Hepatocyte (in vitro differentiated cells): ENCODE data around the gene ZNF91. TPM values are rescaled to one million over a fixed set of nuclear protein-coding genes. Genes with fewer than 3 reads are reported as not detected.
"Not testable (repeated sequence)": the region's sequence is repeated elsewhere in the genome, so short reads cannot be mapped to it uniquely, and the experiment has no call there.

Source experiments
- DNase-seq: peaks from one replicate; pipeline ENCODE4 v3.0.0-alpha.2; 2016; ENCODE audit warnings: low spot score
- H2AFZ ChIP-seq: fragments of 200-600 bp; sonication (generic); 2 replicates; pipeline ENCODE4 v1.6.0; 2016; ENCODE audit warnings: antibody characterized with exemption, mild to moderate bottlenecking
- H3K27ac ChIP-seq: fragments of 200-600 bp; sonication (generic); 2 replicates; pipeline ENCODE4 v1.5.1; 2016; ENCODE audit warnings: mild to moderate bottlenecking
- H3K27me3 ChIP-seq: fragments of 200-600 bp; sonication (generic); 2 replicates; pipeline ENCODE4 v1.6.1; 2016
- H3K36me3 ChIP-seq: fragments of 200-600 bp; sonication (generic); replicated peaks from 2 replicates; pipeline ENCODE4 v1.5.1; 2016; ENCODE audit warnings: low read depth; ENCODE audit not compliant: insufficient read depth
- H3K4me1 ChIP-seq: fragments of 200-600 bp; sonication (generic); 2 replicates; pipeline ENCODE4 v1.5.1; 2016; ENCODE audit warnings: mild to moderate bottlenecking, moderate library complexity; ENCODE audit not compliant: insufficient read depth
- H3K4me2 ChIP-seq: fragments of 200-600 bp; sonication (generic); 2 replicates; pipeline ENCODE4 v1.6.0; 2016
- H3K4me3 ChIP-seq: fragments of 200-600 bp; sonication (generic); 2 replicates; pipeline ENCODE4 v1.5.1; 2016; ENCODE audit warnings: mild to moderate bottlenecking
- H3K79me2 ChIP-seq: fragments of 200-600 bp; sonication (generic); 2 replicates; pipeline ENCODE4 v1.6.0; 2017; ENCODE audit warnings: mild to moderate bottlenecking
- H3K9me2 ChIP-seq: fragments of 200-600 bp; sonication (generic); replicated peaks from 2 replicates; pipeline ENCODE4 v1.6.0; 2017; ENCODE audit warnings: mild to moderate bottlenecking; ENCODE audit not compliant: insufficient read depth
- H3K9me3 ChIP-seq: fragments of 200-600 bp; sonication (generic); 2 replicates; pipeline ENCODE4 v1.5.1; 2016; ENCODE audit warnings: low read depth, mild to moderate bottlenecking
- H4K20me1 ChIP-seq: fragments of 200-600 bp; sonication (generic); 2 replicates; pipeline ENCODE4 v1.6.0; 2016; ENCODE audit warnings: mild to moderate bottlenecking; ENCODE audit not compliant: insufficient read depth, poor library complexity, severe bottlenecking
- EZH2 ChIP-seq: fragments of 200-600 bp; sonication (generic); IDR thresholded peaks from 2 replicates; pipeline ENCODE4 v1.6.1; 2016; ENCODE audit warnings: antibody characterized with exemption, mild to moderate bottlenecking, borderline replicate concordance
- EZH2phosphoT487 ChIP-seq: fragments of 200-600 bp; sonication (generic); IDR thresholded peaks from one replicate; pipeline ENCODE4 v1.6.1; 2018; ENCODE audit warnings: antibody characterized with exemption, mild to moderate bottlenecking, low read depth, moderate library complexity; ENCODE audit not compliant: unreplicated experiment, severe bottlenecking
- WGBS: methylation state at CpG from one replicate; pipeline ENCODE4 v1.1.6; 2016; ENCODE audit warnings: low lambda C conversion rate; ENCODE audit errors: missing lambda C conversion rate; 5-methylcytosine and 5-hydroxymethylcytosine counted together
- polyA plus RNA-seq: library from polyadenylated mRNA; unstranded; fragments of >200 nt; fragmentation: Nextera tagmentation; extraction: Ambion mirVana; gene quantifications from 2 replicates; pipeline ENCODE4 v1.2.1, GENCODE V29; 2016
- total RNA-seq: library from RNA; depleted of rRNA; stranded (reverse); fragments of >200 nt; gene quantifications from 2 replicates; pipeline ENCODE4 v1.2.3, GENCODE V29; 2014
- TF ChIP-seq, protein P1 (sequence below): fragments of 200-600 bp; sonication (generic); IDR thresholded peaks from 2 replicates; pipeline ENCODE4 v1.5.1; 2016; ENCODE audit warnings: antibody characterized with exemption, mild to moderate bottlenecking; ENCODE audit not compliant: poor library complexity

Gene ZNF91
- total and polyA plus RNA-seq, 2 experiments from 2014 or later = 25.2 to 68.3 TPM

DNA sequence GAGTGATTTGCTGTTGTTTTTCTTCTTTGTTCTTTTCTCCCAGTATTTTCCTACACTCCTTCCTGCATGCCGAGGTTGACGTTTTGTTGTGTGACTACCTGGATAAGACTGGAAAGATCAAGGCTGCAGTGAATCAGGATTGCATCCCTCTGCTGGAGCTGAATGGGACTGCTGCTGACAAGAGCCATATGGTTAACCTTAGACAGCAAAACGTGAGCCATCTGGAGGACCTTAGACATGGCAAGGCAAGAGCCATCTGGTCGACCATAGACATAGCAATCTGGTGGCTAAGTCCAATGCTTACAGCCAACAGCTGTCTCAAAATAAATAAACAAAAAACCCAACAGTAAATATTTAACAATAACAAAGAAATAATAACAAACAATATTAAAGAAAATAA is 42.6 kb upstream of the ZNF91 start:
- no peak overlapping the region for H3K4me3 ChIP-seq
- H4K20me1 ChIP-seq = no peaks in the 10 kb centered on the region
- H3K9me2 ChIP-seq = no peaks in the 10 kb centered on the region
- TF ChIP-seq EZH2phosphoT487 (no peak), EZH2 (no peak)
- TF ChIP-seq, protein P1, sequence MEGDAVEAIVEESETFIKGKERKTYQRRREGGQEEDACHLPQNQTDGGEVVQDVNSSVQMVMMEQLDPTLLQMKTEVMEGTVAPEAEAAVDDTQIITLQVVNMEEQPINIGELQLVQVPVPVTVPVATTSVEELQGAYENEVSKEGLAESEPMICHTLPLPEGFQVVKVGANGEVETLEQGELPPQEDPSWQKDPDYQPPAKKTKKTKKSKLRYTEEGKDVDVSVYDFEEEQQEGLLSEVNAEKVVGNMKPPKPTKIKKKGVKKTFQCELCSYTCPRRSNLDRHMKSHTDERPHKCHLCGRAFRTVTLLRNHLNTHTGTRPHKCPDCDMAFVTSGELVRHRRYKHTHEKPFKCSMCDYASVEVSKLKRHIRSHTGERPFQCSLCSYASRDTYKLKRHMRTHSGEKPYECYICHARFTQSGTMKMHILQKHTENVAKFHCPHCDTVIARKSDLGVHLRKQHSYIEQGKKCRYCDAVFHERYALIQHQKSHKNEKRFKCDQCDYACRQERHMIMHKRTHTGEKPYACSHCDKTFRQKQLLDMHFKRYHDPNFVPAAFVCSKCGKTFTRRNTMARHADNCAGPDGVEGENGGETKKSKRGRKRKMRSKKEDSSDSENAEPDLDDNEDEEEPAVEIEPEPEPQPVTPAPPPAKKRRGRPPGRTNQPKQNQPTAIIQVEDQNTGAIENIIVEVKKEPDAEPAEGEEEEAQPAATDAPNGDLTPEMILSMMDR = no peak
- no peak overlapping the region for H3K4me2 ChIP-seq
- no peaks in the 10 kb centered on the region for H3K9me3 ChIP-seq
- H3K79me2 ChIP-seq = no peaks in the 10 kb centered on the region
- H3K27me3 ChIP-seq = no peaks in the 10 kb centered on the region
- DNase-seq = no peak
- H3K27ac ChIP-seq = no peak overlapping the region
- H3K36me3 ChIP-seq = no peaks in the 10 kb centered on the region
- H3K4me1 ChIP-seq = no peaks in the 10 kb centered on the region
- WGBS = 80% methylated on average over 4 of the region's 4 CpGs
- H2AFZ ChIP-seq = no peak overlapping the region

DNA sequence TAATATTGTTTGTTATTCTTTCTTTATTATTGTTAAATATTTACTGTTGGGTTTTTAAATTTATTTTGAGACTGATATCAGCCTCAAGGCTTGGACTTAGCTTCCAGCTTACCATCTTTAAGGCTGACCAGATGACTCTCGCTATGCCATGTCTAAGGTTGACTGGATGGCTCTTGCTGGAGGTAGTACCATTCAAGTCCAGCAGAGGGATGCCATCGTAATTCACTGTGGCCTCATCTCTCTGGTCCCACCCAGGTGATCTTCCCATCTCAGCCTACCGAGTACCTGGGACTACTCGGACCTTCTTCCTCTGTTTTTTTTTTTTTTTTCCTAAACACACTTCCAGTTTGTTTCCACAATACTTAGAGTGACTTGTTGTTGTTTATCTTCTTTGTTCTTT is 41.7 kb upstream of the ZNF91 start:
- H3K4me2 ChIP-seq = no peak overlapping the region
- TF ChIP-seq, protein P1 = no peak
- TF ChIP-seq EZH2 = no peak
- TF ChIP-seq EZH2phosphoT487 = no peak
- WGBS = 82% methylated on average over 4 of the region's 4 CpGs

DNA sequence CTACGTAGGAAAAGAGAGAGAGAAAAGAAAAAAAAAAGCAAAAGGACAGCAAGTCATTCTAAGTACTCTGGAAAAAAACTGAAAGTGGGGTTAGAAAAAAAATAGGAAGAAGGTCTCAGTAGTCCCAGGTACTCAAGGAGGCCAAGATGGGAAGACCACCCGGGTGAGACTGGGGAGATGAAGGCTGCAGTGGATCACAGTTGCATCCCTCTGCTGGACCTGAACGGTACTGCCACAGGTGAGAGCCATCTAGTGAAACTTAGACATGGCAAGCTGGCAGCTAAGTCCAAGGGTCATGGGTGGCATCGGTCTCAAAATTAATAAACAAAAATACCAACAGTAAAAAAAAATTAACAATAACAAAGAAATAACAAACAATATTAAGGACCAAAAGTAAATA is 41.0 kb upstream of the ZNF91 start:
- no peaks in the 10 kb centered on the region for H4K20me1 ChIP-seq
- TF ChIP-seq, protein P1 = no peak
- no peak for TF ChIP-seq EZH2
- TF ChIP-seq EZH2phosphoT487 = no peak
- no peak overlapping the region for H2AFZ ChIP-seq
- H3K27me3 ChIP-seq = no peaks in the 10 kb centered on the region
- no peaks in the 10 kb centered on the region for H3K4me1 ChIP-seq
- no peak overlapping the region for H3K27ac ChIP-seq
- H3K79me2 ChIP-seq = no peaks in the 10 kb centered on the region
- H3K9me3 ChIP-seq = no peaks in the 10 kb centered on the region
- DNase-seq = no peak
- 82% methylated on average over 4 of the region's 4 CpGs for WGBS
- no peaks in the 10 kb centered on the region for H3K9me2 ChIP-seq
- no peak overlapping the region for H3K4me2 ChIP-seq
- no peak overlapping the region for H3K4me3 ChIP-seq
- H3K36me3 ChIP-seq = no peaks in the 10 kb centered on the region

More for the DNA sequence above, 41.7 kb upstream of the ZNF91 start:
- H4K20me1 ChIP-seq = no peaks in the 10 kb centered on the region
- no peaks in the 10 kb centered on the region for H3K36me3 ChIP-seq
- H2AFZ ChIP-seq = no peak overlapping the region
- no peaks in the 10 kb centered on the region for H3K4me1 ChIP-seq
- H3K27ac ChIP-seq = no peak overlapping the region
- no peaks in the 10 kb centered on the region for H3K9me3 ChIP-seq
- H3K79me2 ChIP-seq = no peaks in the 10 kb centered on the region
- no peaks in the 10 kb centered on the region for H3K9me2 ChIP-seq
- no peak for DNase-seq
- no peaks in the 10 kb centered on the region for H3K27me3 ChIP-seq
- no peak overlapping the region for H3K4me3 ChIP-seq

DNA sequence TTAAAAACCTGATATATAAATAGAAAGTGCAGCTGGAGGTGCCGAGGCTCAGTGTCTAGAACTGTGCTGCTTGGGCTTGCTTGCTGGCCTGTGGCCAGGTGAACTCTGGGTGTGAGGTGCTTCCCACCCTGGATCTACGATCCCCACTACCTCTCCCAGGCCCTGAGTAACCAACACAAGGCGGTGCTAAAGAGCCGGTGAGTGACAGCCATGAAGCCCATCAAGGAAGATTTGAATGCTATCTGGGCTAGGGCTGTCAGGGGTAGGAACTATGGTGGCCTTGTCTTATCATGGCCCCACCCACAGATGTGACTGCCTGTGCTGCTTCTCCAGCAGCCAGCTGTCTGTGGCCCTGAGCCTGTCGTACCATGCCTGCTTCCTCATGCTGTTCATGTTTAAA is 25.6 kb upstream of the ZNF91 start:
- H3K79me2 ChIP-seq = no peaks in the 10 kb centered on the region
- TF ChIP-seq EZH2phosphoT487 (no peak), EZH2 (no peak)
- TF ChIP-seq, protein P1 = no peak
- H3K4me3 ChIP-seq = no peak overlapping the region
- no peaks in the 10 kb centered on the region for H3K9me3 ChIP-seq
- H2AFZ ChIP-seq = no peak overlapping the region
- DNase-seq = no peak
- H3K4me2 ChIP-seq = no peak overlapping the region
- H3K36me3 ChIP-seq = no peaks in the 10 kb centered on the region
- H3K9me2 ChIP-seq = no peaks in the 10 kb centered on the region
- H4K20me1 ChIP-seq = no peaks in the 10 kb centered on the region
- H3K27me3 ChIP-seq = no peaks in the 10 kb centered on the region
- no peaks in the 10 kb centered on the region for H3K4me1 ChIP-seq
- no peak overlapping the region for H3K27ac ChIP-seq
- 81% methylated on average over 5 of the region's 5 CpGs for WGBS

DNA sequence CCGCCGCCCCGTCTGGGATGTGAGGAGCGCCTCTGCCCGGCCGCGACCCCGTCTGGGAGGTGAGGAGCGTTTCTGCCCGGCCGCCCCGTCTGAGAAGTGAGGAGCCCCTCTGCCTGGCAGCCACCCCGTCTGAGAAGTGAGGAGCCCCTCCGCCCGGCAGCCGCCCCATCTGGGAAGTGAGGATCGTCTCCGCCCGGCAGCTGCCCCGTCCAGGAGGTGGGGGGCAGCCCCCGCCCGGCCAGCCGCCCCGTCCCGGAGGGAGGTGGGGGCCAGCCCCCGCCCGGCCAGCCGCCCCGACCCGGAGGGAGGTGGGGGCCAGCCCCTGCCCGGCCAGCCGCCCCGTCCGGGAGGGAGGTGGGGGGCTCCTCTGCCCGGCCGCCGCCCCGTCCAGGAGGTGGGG is 24.0 kb upstream of the ZNF91 start:
- WGBS = 100% methylated on average over 2 of the region's 38 CpGs
- not testable (repeated sequence) for H3K27ac ChIP-seq, H3K9me3 ChIP-seq, H2AFZ ChIP-seq, H3K4me2 ChIP-seq, H3K4me3 ChIP-seq, H3K27me3 ChIP-seq, H3K79me2 ChIP-seq, H3K36me3 ChIP-seq, H3K4me1 ChIP-seq, H4K20me1 ChIP-seq, H3K9me2 ChIP-seq, DNase-seq
